GM18498 (cell line): ENCODE results near the gene DENND1A.
A peak's percentile ranks its signal among the peaks of the same experiment; 100 is the strongest.

Experiments used
- ATAC-seq: cut with Tn5 transposase; IDR thresholded peaks from one replicate; pipeline ENCODE4 v1.9.1; 2021; ENCODE audit warnings: mild to moderate bottlenecking, moderate library complexity; ENCODE audit not compliant: unreplicated experiment

DENND1A gene

GRCh38 chr9:123550012-123550411 is 379.9 kb downstream of the DENND1A start:
- ATAC-seq = no peak

GRCh38 chr9:123548741-123549545 is 381.0 kb downstream of the DENND1A start:
- ATAC-seq = no peak

GRCh38 chr9:123544007-123544827 is 385.7 kb downstream of the DENND1A start:
- ATAC-seq = no peak

GRCh38 chr9:123543492-123543891 is 386.4 kb downstream of the DENND1A start:
- ATAC-seq = no peak

GRCh38 chr9:123542435-123543225 is 387.3 kb downstream of the DENND1A start:
- no peak for ATAC-seq

- no peak for ATAC-seq
Measured at GRCh38 chr9:123541411-123541810, 388.5 kb downstream of the DENND1A start.

- ATAC-seq = no peak
Measured at GRCh38 chr9:123540457-123540856, 389.5 kb downstream of the DENND1A start.

- no peak for ATAC-seq
Measured at GRCh38 chr9:123537809-123538208, 392.1 kb downstream of the DENND1A start.

- ATAC-seq = peak; percentile 56
Measured at GRCh38 chr9:123536455-123536868, 393.5 kb downstream of the DENND1A start.

GRCh38 chr9:123534336-123534735 is 395.6 kb downstream of the DENND1A start:
- no peak for ATAC-seq

- ATAC-seq = no peak
Measured at GRCh38 chr9:123530244-123530643, 399.7 kb downstream of the DENND1A start.

- ATAC-seq = no peak
Measured at GRCh38 chr9:123528501-123528900, 401.4 kb downstream of the DENND1A start.

- ATAC-seq = no peak
Measured at GRCh38 chr9:123527981-123528380, 401.9 kb downstream of the DENND1A start.

- no peak for ATAC-seq
Measured at GRCh38 chr9:123525957-123526356, 404.0 kb downstream of the DENND1A start.

- no peak for ATAC-seq
Measured at GRCh38 chr9:123525424-123525823, 404.5 kb downstream of the DENND1A start.

- ATAC-seq = no peak
Measured at GRCh38 chr9:123524866-123525265, 405.1 kb downstream of the DENND1A start.

GRCh38 chr9:123523845-123524244 is 406.1 kb downstream of the DENND1A start:
- ATAC-seq = no peak

- no peak for ATAC-seq
Measured at GRCh38 chr9:123523001-123523400, 406.9 kb downstream of the DENND1A start.

- no peak for ATAC-seq
Measured at GRCh38 chr9:123522251-123522650, 407.7 kb downstream of the DENND1A start.

GRCh38 chr9:123518338-123518737 is 411.6 kb downstream of the DENND1A start:
- ATAC-seq = no peak

- ATAC-seq = no peak
Measured at GRCh38 chr9:123517512-123517911, 412.4 kb downstream of the DENND1A start.
